Vein endothelial cell (primary cell): ENCODE measurements around the gene CRY2. TPM values are rescaled to one million over a fixed set of nuclear protein-coding genes. Genes with fewer than 3 reads are reported as not detected.

ENCODE experiments used
- total RNA-seq: library from RNA; depleted of rRNA; stranded (reverse); fragments of >200 nt; gene quantifications from 2 replicates; pipeline ENCODE4 v1.2.3, GENCODE V29; 2012

The CRY2 gene
- total RNA-seq: 10.2 and 13.7 TPM in 2 replicates

GRCh38 chr11:45846974-45847910 is at the start of gene CRY2:
CRY2 (plus strand) TSS chr11:45847475; CDS start chr11:45847491, 16 bp downstream.

GRCh38 chr11:45804761-45805304 is 42.4 kb upstream of the CRY2 start, which contains the start of gene SLC35C1:
SLC35C1 (plus strand) TSS chr11:45805149; CDS start chr11:45805802, 653 bp downstream.

GRCh38 chr11:45885274-45885920 is 38.1 kb downstream of the CRY2 start, which contains the start of gene MAPK8IP1:
MAPK8IP1 (plus strand) TSS chr11:45885651; CDS start chr11:45885821, 170 bp downstream.

GRCh38 chr11:45906965-45907611 is 59.8 kb downstream of the CRY2 start, which contains the start of gene FREY1:
FREY1 (minus strand) TSS chr11:45907271; CDS start chr11:45907245, 26 bp downstream.

GRCh38 chr11:45917623-45918330 is 70.5 kb downstream of the CRY2 start, which contains the start of gene PEX16:
PEX16 (minus strand) TSS chr11:45917877; CDS start chr11:45917811, 66 bp downstream.

GRCh38 chr11:45922425-45923082 is 75.3 kb downstream of the CRY2 start, which contains the start of gene LARGE2:
LARGE2 (plus strand) TSS chr11:45922656; CDS start chr11:45922883, 227 bp downstream.

Other genes starting within 250 kb of the CRY2 start
- gene CHST1, start 181.9 kb upstream of the CRY2 start, total RNA-seq: 48.7 and 90.7 TPM in 2 replicates
- gene SLC35C1, start 42.3 kb upstream of the CRY2 start, total RNA-seq: 10.1 and 13.0 TPM in 2 replicates
- 5.9 and 6.6 TPM in 2 replicates for gene MAPK8IP1, start 38.2 kb downstream of the CRY2 start, total RNA-seq
- 2.6 and 3.5 TPM in 2 replicates for gene FREY1, start 59.8 kb downstream of the CRY2 start, total RNA-seq
- 26.8 and 35.9 TPM in 2 replicates for gene PEX16, start 70.4 kb downstream of the CRY2 start, total RNA-seq
- not detected in 2 replicates for gene LARGE2, start 75.2 kb downstream of the CRY2 start, total RNA-seq